Activated CD4-positive, alpha-beta T cell treated with anti-CD3 and anti-CD28 coated beads, Interleukin-2, amount 10 ng/mL, durations not matched to agents 7 days and 5 days (primary cell): ENCODE measurements around the gene CREB5. TPM values are rescaled to one million over a fixed set of nuclear protein-coding genes. Genes with fewer than 3 reads are reported as not detected.

ENCODE experiments used
- CTCF ChIA-PET: fragments of 350-600 bp; sonication (Branson Sonifier 250); formaldehyde crosslinking; loops from one replicate; lab custom pipeline; 2021; ENCODE audit warnings: antibody characterized with exemption; lab: Charles Lee
- POLR2A ChIA-PET: fragments of 350-600 bp; sonication (Branson Sonifier 250); formaldehyde crosslinking; loops from one replicate; lab custom pipeline; 2021; ENCODE audit warnings: antibody characterized with exemption; lab: Charles Lee
- DNase-seq: peaks from one replicate; pipeline ENCODE4 v3.0.0-alpha.2; 2020
- H3K27ac Mint-ChIP-seq: one replicate; pipeline ENCODE4 v1.8.0; 2021; ENCODE audit warnings: mild to moderate bottlenecking, moderate library complexity, mixed read lengths
- H3K27me3 Mint-ChIP-seq: one replicate; pipeline ENCODE4 v1.8.0; 2021; ENCODE audit warnings: mixed read lengths
- H3K36me3 Mint-ChIP-seq: one replicate; pipeline ENCODE4 v1.8.0; 2021; ENCODE audit warnings: low read depth, mixed read lengths
- H3K4me1 Mint-ChIP-seq: one replicate; pipeline ENCODE4 v1.8.0; 2021; ENCODE audit warnings: mixed read lengths
- H3K4me3 Mint-ChIP-seq: one replicate; pipeline ENCODE4 v1.8.0; 2021; ENCODE audit warnings: mild to moderate bottlenecking, moderate library complexity, mixed read lengths
- H3K9me3 Mint-ChIP-seq: one replicate; pipeline ENCODE4 v1.8.0; 2021; ENCODE audit warnings: mixed read lengths
- total RNA-seq, 2 experiments: library from RNA; stranded (reverse); gene quantifications; one replicate each; pipeline ENCODE4 v1.2.3, GENCODE V29; 2021

CREB5 gene
- not detected for total RNA-seq

DNA sequence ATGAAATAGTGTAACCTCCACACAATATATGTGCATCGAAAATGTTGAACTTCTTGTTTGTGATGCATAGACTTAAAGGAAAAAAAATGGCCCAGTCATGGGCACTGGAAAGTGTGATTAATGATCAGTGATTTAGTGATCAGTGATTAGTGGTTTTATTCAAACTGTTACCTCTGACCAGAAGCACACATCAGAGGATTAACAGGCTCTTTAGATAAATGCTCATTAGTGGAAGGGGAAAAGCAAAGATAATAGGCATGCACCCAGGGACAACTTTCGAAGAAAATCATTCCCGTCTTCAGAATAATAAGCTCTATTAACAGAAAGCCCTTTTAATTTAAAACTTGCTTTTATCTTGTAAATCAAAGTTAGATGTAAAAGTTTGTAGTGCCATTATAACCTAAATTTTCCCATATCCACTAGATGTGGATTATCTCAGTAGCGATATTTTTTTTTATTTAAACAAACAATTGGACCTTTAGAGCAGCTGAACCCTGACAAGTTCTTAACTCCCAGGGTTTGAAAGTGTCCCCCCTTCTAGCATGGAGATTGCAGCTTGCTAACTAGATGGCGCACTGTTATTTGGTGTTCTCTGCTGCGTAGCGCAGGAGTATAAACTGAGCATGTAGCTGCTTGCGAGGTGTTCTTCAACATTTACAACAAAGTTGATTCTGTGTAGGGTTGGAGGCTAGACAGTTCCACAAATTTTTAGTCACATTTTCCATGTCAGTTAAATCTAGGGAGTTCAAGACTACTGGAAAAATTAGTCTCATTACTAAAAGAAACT is at the start of gene CREB5:
Gene CREB5, plus strand, starts transcription at position 643 of the 787 bp plus-strand sequence. CDS start 397 bp downstream, outside the sequence.
- no peak for DNase-seq
- peaks cover 76% of the 10 kb centered on the region for H3K27me3 Mint-ChIP-seq
- ChIA-PET POLR2A (no interaction called here), CTCF (no interaction called here)
- H3K4me3 Mint-ChIP-seq = no peak within 1 kb of the TSS
- no peaks in the 10 kb centered on the region for H3K36me3 Mint-ChIP-seq
- peaks cover 25% of the 10 kb centered on the region for H3K4me1 Mint-ChIP-seq
- H3K9me3 Mint-ChIP-seq = no peaks in the 10 kb centered on the region
- H3K27ac Mint-ChIP-seq = no peak within 1 kb of the TSS

DNA sequence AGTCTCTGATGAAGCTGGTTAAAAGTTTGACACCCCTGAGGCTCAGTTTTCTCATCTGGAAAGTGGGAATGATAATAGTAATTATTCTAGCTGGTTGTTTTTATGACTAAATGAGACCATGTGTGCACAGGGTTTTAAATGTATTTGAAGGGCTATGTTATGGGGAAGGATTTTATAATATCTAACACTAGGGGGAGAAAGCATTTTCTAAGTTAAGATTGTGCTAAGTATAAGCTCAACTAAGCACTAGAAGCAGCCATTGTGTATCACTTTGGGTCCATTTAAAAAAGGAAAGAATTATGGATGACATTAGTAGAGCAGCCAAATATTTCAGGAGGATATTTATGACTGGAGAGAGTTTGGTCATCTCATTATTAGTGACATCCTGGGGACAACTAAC is 49.5 kb upstream of the CREB5 start:
- no peak overlapping the region for H3K27ac Mint-ChIP-seq
- H3K4me1 Mint-ChIP-seq = no peaks in the 10 kb centered on the region
- peaks cover 17% of the 10 kb centered on the region for H3K9me3 Mint-ChIP-seq
- peaks cover 9% of the 10 kb centered on the region for H3K27me3 Mint-ChIP-seq
- H3K36me3 Mint-ChIP-seq = no peaks in the 10 kb centered on the region
- no peak overlapping the region for H3K4me3 Mint-ChIP-seq
- POLR2A ChIA-PET = no interaction called here
- CTCF ChIA-PET = no interaction called here
- no peak for DNase-seq

GRCh38 chr7:28364082-28364481 is 48.2 kb upstream of the CREB5 start:
- CTCF ChIA-PET = interaction anchor here (1.2 kb wide), 1 partner anchor 11 kb away, joined by 4 read pairs; no protein-coding TSS in a partner anchor
- Mint-ChIP-seq H3K4me3 (no peak overlapping the region), H3K27ac (no peak overlapping the region), H3K36me3 (no peaks in the 10 kb centered on the region), H3K4me1 (no peaks in the 10 kb centered on the region), H3K27me3 (peaks cover 7% of the 10 kb centered on the region), H3K9me3 (peaks cover 18% of the 10 kb centered on the region)
- POLR2A ChIA-PET = no interaction called here
- DNase-seq = no peak

GRCh38 chr7:28369523-28369922 is 42.8 kb upstream of the CREB5 start:
- peaks cover 11% of the 10 kb centered on the region for H3K9me3 Mint-ChIP-seq
- H3K27me3 Mint-ChIP-seq = peaks cover 10% of the 10 kb centered on the region
- H3K4me1 Mint-ChIP-seq = no peaks in the 10 kb centered on the region
- POLR2A ChIA-PET = no interaction called here
- CTCF ChIA-PET = no interaction called here
- no peak for DNase-seq
- H3K36me3 Mint-ChIP-seq = no peaks in the 10 kb centered on the region
- no peak overlapping the region for H3K27ac Mint-ChIP-seq
- H3K4me3 Mint-ChIP-seq = no peak overlapping the region

GRCh38 chr7:28371846-28372245 is 40.5 kb upstream of the CREB5 start:
- Mint-ChIP-seq H3K9me3 (peaks cover 2% of the 10 kb centered on the region), H3K4me1 (no peaks in the 10 kb centered on the region), H3K27ac (no peak overlapping the region), H3K4me3 (no peak overlapping the region), H3K27me3 (peaks cover 3% of the 10 kb centered on the region), H3K36me3 (no peaks in the 10 kb centered on the region)
- ChIA-PET POLR2A (no interaction called here), CTCF (no interaction called here)
- DNase-seq = no peak

DNA sequence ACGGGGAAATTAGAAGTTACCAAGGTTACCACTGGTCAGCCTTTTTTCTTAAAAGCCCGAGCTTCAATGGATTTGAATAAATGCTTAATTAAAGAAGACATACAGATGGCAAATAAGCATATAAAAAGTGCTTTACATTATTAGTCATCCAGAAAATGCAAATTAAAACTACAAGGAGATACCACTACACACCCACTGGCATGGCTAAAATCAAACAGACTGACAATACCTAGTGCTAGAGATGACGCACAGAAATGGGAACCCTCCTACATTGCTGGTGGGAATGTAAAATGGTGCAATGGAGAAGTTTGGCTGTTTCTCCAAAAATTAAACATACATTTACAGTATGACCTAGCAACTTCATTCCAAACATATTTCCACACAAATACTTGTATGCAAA is 38.3 kb upstream of the CREB5 start:
- H3K9me3 Mint-ChIP-seq = no peaks in the 10 kb centered on the region
- no peak for DNase-seq
- peaks cover 4% of the 10 kb centered on the region for H3K27me3 Mint-ChIP-seq
- no peaks in the 10 kb centered on the region for H3K4me1 Mint-ChIP-seq
- ChIA-PET POLR2A (no interaction called here), CTCF (no interaction called here)
- no peak overlapping the region for H3K27ac Mint-ChIP-seq
- H3K36me3 Mint-ChIP-seq = no peaks in the 10 kb centered on the region
- H3K4me3 Mint-ChIP-seq = no peak overlapping the region

- CTCF ChIA-PET = interaction anchor here (1.4 kb wide), 1 partner anchor 11 kb away, joined by 4 read pairs; no protein-coding TSS in a partner anchor
- Mint-ChIP-seq H3K36me3 (no peaks in the 10 kb centered on the region), H3K4me3 (no peak overlapping the region), H3K27me3 (peaks cover 4% of the 10 kb centered on the region), H3K9me3 (no peaks in the 10 kb centered on the region), H3K4me1 (no peaks in the 10 kb centered on the region), H3K27ac (no peak overlapping the region)
- POLR2A ChIA-PET = no interaction called here
- DNase-seq = no peak
Observed at GRCh38 chr7:28375729-28376128, 36.6 kb upstream of the CREB5 start.

- ChIA-PET CTCF (no interaction called here), POLR2A (no interaction called here)
- no peak for DNase-seq
- Mint-ChIP-seq H3K36me3 (no peaks in the 10 kb centered on the region), H3K27me3 (peaks cover 9% of the 10 kb centered on the region), H3K9me3 (no peaks in the 10 kb centered on the region), H3K4me3 (no peak overlapping the region), H3K4me1 (no peaks in the 10 kb centered on the region), H3K27ac (no peak overlapping the region)
Observed at GRCh38 chr7:28376634-28377033, 35.7 kb upstream of the CREB5 start.

DNA sequence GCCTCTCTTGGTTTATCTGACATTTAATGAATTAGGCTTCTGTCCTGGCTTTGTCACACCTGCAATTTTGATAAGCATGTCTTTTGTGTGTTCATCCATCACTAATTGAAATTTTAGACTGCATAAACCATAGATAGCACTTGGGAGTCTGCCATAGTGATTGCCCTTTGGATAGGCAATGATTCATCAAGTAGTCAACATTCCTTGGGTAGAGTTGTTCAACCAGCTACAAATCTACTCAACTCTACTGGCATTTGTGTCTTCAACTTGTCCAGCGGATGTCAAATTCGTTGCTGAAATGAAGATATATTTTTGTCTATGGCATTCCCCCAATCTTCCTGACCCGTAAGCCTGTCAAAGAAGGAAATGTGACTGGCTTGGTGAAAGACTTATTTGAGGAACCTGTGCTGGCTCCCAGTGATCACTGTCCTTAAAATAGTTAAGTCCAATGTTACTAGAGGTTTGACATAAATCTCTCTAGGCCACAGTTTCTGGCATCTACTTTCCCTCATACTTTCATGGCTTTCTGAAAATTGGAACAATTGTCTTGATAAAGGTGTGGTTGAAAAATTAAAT is 33.7 kb upstream of the CREB5 start:
- POLR2A ChIA-PET = no interaction called here
- CTCF ChIA-PET = no interaction called here
- no peak overlapping the region for H3K4me3 Mint-ChIP-seq

GRCh38 chr7:28381466-28381865 is 30.9 kb upstream of the CREB5 start:
- POLR2A ChIA-PET = no interaction called here
- H3K4me1 Mint-ChIP-seq = no peaks in the 10 kb centered on the region
- H3K4me3 Mint-ChIP-seq = no peak overlapping the region
- H3K36me3 Mint-ChIP-seq = no peaks in the 10 kb centered on the region
- no peak for DNase-seq
- H3K27me3 Mint-ChIP-seq = peaks cover 6% of the 10 kb centered on the region
- CTCF ChIA-PET = interaction anchor here (0.6 kb wide), 1 partner anchor 302 kb away, joined by 3 read pairs; no protein-coding TSS in a partner anchor
- H3K27ac Mint-ChIP-seq = no peak overlapping the region
- no peaks in the 10 kb centered on the region for H3K9me3 Mint-ChIP-seq

More for the DNA sequence above, 33.7 kb upstream of the CREB5 start:
- no peak overlapping the region for H3K27ac Mint-ChIP-seq
- H3K27me3 Mint-ChIP-seq = peaks cover 9% of the 10 kb centered on the region
- DNase-seq = no peak
- no peaks in the 10 kb centered on the region for H3K36me3 Mint-ChIP-seq
- no peaks in the 10 kb centered on the region for H3K4me1 Mint-ChIP-seq
- no peaks in the 10 kb centered on the region for H3K9me3 Mint-ChIP-seq

- DNase-seq = no peak
- ChIA-PET POLR2A (no interaction called here), CTCF (no interaction called here)
- no peaks in the 10 kb centered on the region for H3K9me3 Mint-ChIP-seq
- no peaks in the 10 kb centered on the region for H3K4me1 Mint-ChIP-seq
- peaks cover 8% of the 10 kb centered on the region for H3K27me3 Mint-ChIP-seq
- H3K27ac Mint-ChIP-seq = no peak overlapping the region
- no peak overlapping the region for H3K4me3 Mint-ChIP-seq
- no peaks in the 10 kb centered on the region for H3K36me3 Mint-ChIP-seq
Observed at GRCh38 chr7:28382144-28382543, 30.2 kb upstream of the CREB5 start.

GRCh38 chr7:28383975-28384374 is 28.3 kb upstream of the CREB5 start:
- CTCF ChIA-PET = no interaction called here
- POLR2A ChIA-PET = no interaction called here
- Mint-ChIP-seq H3K27ac (no peak overlapping the region), H3K36me3 (no peaks in the 10 kb centered on the region), H3K27me3 (peaks cover 15% of the 10 kb centered on the region), H3K9me3 (no peaks in the 10 kb centered on the region), H3K4me1 (no peaks in the 10 kb centered on the region), H3K4me3 (no peak overlapping the region)
- DNase-seq = no peak

DNA sequence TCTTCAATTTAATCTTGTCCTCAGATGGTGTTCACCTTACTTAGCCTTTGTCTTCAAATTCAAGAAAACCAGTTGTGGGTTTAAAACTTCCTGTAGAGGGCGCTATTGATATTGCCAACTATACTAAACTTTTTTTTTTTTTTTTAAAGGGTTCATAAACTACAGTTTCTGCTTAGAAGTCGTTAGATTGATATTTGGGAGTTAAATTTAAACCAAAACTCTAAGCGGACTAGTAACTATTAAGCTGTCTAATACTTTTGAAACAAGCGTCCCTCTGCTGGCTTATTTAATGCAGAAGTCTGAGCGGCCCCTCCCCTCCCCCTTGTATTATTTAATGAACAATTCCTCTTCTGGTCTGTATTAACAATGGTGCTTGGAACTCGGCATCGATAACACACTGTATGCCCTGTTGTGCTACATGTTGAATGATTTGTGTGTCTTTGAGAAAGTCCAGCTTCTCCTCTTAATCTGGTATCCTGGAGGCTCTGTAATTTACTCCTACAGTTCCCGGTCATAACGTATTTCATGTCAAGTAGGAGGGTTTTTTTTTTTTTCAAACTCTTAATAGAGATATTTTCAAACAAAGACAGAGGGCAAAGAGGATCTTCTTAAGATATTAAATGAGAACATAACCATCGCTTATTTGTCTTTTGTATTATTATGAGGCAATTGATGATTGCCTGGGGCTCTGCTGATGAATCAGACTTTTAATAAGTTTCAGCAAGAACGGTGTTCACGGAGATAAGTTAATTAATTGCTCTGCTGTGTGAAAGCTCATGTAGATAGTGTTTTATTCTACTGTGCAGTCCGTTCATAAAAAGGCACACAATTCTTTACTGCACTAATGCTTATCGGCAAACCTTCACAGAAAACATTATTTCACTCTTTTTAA is 22.6 kb upstream of the CREB5 start:
- H3K27me3 Mint-ChIP-seq = peaks cover 33% of the 10 kb centered on the region
- H3K36me3 Mint-ChIP-seq = no peaks in the 10 kb centered on the region
- H3K27ac Mint-ChIP-seq = no peak overlapping the region
- H3K4me3 Mint-ChIP-seq = no peak overlapping the region
- H3K9me3 Mint-ChIP-seq = no peaks in the 10 kb centered on the region
- H3K4me1 Mint-ChIP-seq = no peaks in the 10 kb centered on the region
- CTCF ChIA-PET = interaction anchor here (1.4 kb wide), 1 partner anchor 464 kb away, joined by 3 read pairs; no protein-coding TSS in a partner anchor
- POLR2A ChIA-PET = no interaction called here
- DNase-seq = peak; percentile 22
